ENCODE measurements around the gene GPR176. TPM values are rescaled to one million over a fixed set of nuclear protein-coding genes. Genes with fewer than 3 reads are reported as not detected.

GPR176 gene
- total RNA-seq, 2 experiments from 2014 or later = 0.57 TPM; not detected in 1

DNA sequence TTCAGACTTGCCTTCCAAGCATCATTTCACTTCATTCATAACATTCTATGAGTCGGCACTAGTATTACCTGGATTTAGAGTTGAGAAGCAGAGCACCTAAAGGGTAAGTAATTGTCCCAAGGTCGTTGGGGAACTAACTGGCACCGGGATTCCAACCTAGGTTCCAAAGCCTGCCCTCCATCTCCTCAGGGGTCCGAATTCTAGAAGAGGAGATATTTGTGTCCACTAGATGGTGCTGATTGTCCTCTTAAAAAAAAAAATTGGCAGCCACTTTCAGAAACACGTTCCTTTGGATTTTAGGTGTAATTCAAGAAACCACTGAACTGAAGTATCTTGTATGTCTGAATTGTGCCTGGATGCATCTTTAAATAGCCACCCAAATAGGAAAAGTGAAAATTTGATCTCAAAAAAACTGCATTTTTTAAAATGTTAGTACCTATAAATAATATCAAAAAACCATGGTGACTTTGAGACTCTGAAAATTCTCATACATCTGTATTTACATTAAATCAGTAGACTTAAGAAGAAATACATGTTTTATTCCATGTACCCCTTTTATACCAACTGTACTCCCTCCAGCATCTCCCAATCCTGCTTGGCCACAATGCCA is 133.5 kb downstream of the GPR176 start:
- ChIA-PET CTCF (ENCODE audit: unreplicated experiment) (no interaction called here), POLR2A (interaction anchor here (0.6 kb wide), 1 partner anchor 102 kb away, joined by 3 read pairs; no protein-coding TSS in a partner anchor)
- H3K36me3 ChIP-seq (ENCODE audit: insufficient read depth, low read length) = no peaks in the 10 kb centered on the region
- no peak overlapping the region for H3K4me2 ChIP-seq (ENCODE audit: low read length)
- H3K79me2 ChIP-seq (ENCODE audit: insufficient read depth, low read depth, low read length) = peaks cover 9% of the 10 kb centered on the region; the same call in 1 of the 2 replicates
- no peak overlapping the region for H3K4me3 ChIP-seq (ENCODE audit: low read depth, low read length, poor library complexity, severe bottlenecking)
- DNase-seq (ENCODE audit: low spot score) = peak; percentile 63
- no TSS peak for BruUV-seq (replicated peaks)
- H3K4me1 ChIP-seq (ENCODE audit: insufficient read depth, low read length, poor library complexity, severe bottlenecking) = peaks cover 18% of the 10 kb centered on the region
- no peaks in the 10 kb centered on the region for H3K9me3 ChIP-seq (ENCODE audit: low read length)
- no peak overlapping the region for H3K27ac ChIP-seq (ENCODE audit: low read depth, low read length, poor library complexity, severe bottlenecking)
- no peaks in the 10 kb centered on the region for H3K9me2 ChIP-seq (ENCODE audit: insufficient read depth, low read length)
- intact Hi-C loops (cut with micrococcal nuclease; ENCODE audit: unreplicated experiment) = loop anchor here (5.0 to 10.0 kb wide), 3 partner anchors 91 to 486 kb away; partner anchors contain the start of gene BUB1B
- H4K20me1 ChIP-seq (ENCODE audit: insufficient read depth, low read length) = no peaks in the 10 kb centered on the region
- no peak overlapping the region for H2AFZ ChIP-seq (ENCODE audit: low read length)
- TF ChIP-seq CTCF (conservative IDR thresholded peaks at IDR 0.05; ENCODE audit: low read length) = peak; percentile 88
- TF ChIP-seq EZH2phosphoT487 (IDR thresholded peaks at IDR 0.05; ENCODE audit: borderline replicate concordance, low read depth, low read length) = no peak

- Histone ChIP-seq H4K20me1 (ENCODE audit: insufficient read depth, low read length) (no peaks in the 10 kb centered on the region), H3K4me2 (ENCODE audit: low read length) (no peak overlapping the region), H3K9me2 (ENCODE audit: insufficient read depth, low read length) (no peaks in the 10 kb centered on the region), H3K4me3 (ENCODE audit: low read depth, low read length, poor library complexity, severe bottlenecking) (no peak overlapping the region), H2AFZ (ENCODE audit: low read length) (no peak overlapping the region), H3K4me1 (ENCODE audit: insufficient read depth, low read length, poor library complexity, severe bottlenecking) (peaks cover 18% of the 10 kb centered on the region), H3K79me2 (ENCODE audit: insufficient read depth, low read depth, low read length) (peaks cover 9% of the 10 kb centered on the region; the same call in 1 of the 2 replicates), H3K27ac (ENCODE audit: low read depth, low read length, poor library complexity, severe bottlenecking) (no peak overlapping the region), H3K9me3 (ENCODE audit: low read length) (no peaks in the 10 kb centered on the region), H3K36me3 (ENCODE audit: insufficient read depth, low read length) (no peaks in the 10 kb centered on the region)
- intact Hi-C loops (cut with micrococcal nuclease; ENCODE audit: unreplicated experiment) = loop anchor here (5.0 to 10.0 kb wide), 3 partner anchors 91 to 486 kb away; partner anchors contain the start of gene BUB1B
- ChIA-PET CTCF (ENCODE audit: unreplicated experiment) (interaction anchor here (0.5 kb wide), 1 partner anchor 470 kb away, joined by 9 read pairs; no protein-coding TSS in a partner anchor), POLR2A (interaction anchor here (1.3 kb wide), 1 partner anchor 9 kb away, joined by 4 read pairs; no protein-coding TSS in a partner anchor)
- TF ChIP-seq CTCF (conservative IDR thresholded peaks at IDR 0.05; ENCODE audit: low read length) (no peak), EZH2phosphoT487 (IDR thresholded peaks at IDR 0.05; ENCODE audit: borderline replicate concordance, low read depth, low read length) (no peak)
- BruUV-seq (replicated peaks) = no TSS peak
- no peak for DNase-seq (ENCODE audit: low spot score)
Measured at GRCh38 chr15:39785841-39786240, 134.2 kb downstream of the GPR176 start.

- Histone ChIP-seq H3K4me1 (ENCODE audit: insufficient read depth, low read length, poor library complexity, severe bottlenecking) (peaks cover 18% of the 10 kb centered on the region), H3K36me3 (ENCODE audit: insufficient read depth, low read length) (no peaks in the 10 kb centered on the region), H2AFZ (ENCODE audit: low read length) (no peak overlapping the region), H3K4me3 (ENCODE audit: low read depth, low read length, poor library complexity, severe bottlenecking) (no peak overlapping the region), H3K27ac (ENCODE audit: low read depth, low read length, poor library complexity, severe bottlenecking) (no peak overlapping the region), H3K79me2 (ENCODE audit: insufficient read depth, low read depth, low read length) (peaks cover 9% of the 10 kb centered on the region; the same call in 1 of the 2 replicates), H4K20me1 (ENCODE audit: insufficient read depth, low read length) (no peaks in the 10 kb centered on the region), H3K4me2 (ENCODE audit: low read length) (peak overlapping the region; percentile 87; the same call in 1 of the 2 replicates), H3K9me3 (ENCODE audit: low read length) (no peaks in the 10 kb centered on the region), H3K9me2 (ENCODE audit: insufficient read depth, low read length) (no peaks in the 10 kb centered on the region)
- ChIA-PET CTCF (ENCODE audit: unreplicated experiment) (interaction anchor here (0.5 kb wide), 1 partner anchor 471 kb away, joined by 9 read pairs; no protein-coding TSS in a partner anchor), POLR2A (interaction anchor here (1.3 kb wide), 1 partner anchor 10 kb away, joined by 4 read pairs; no protein-coding TSS in a partner anchor)
- no TSS peak for BruUV-seq (replicated peaks)
- DNase-seq (ENCODE audit: low spot score) = no peak
- TF ChIP-seq EZH2phosphoT487 (IDR thresholded peaks at IDR 0.05; ENCODE audit: borderline replicate concordance, low read depth, low read length) (no peak), CTCF (conservative IDR thresholded peaks at IDR 0.05; ENCODE audit: low read length) (no peak)
- intact Hi-C loops (cut with micrococcal nuclease; ENCODE audit: unreplicated experiment) = loop anchor here (5.0 to 10.0 kb wide), 3 partner anchors 92 to 487 kb away; partner anchors contain the start of gene BUB1B
Measured at GRCh38 chr15:39785139-39785538, 134.9 kb downstream of the GPR176 start.

All from OCI-LY7 (cell line).